Muscle layer of duodenum (tissue), 2 donors: ENCODE results near the gene EMCN.
"Not testable (repeated sequence)": the region's sequence is repeated elsewhere in the genome, so short reads cannot be mapped to it uniquely, and the experiment has no call there.

Experiments
- H3K27ac ChIP-seq: one replicate; pipeline ENCODE4 v1.7.0; 2013; ENCODE audit warnings: mild to moderate bottlenecking, low read length
- H3K27me3 ChIP-seq: one replicate; pipeline ENCODE4 v1.7.0; 2013; ENCODE audit warnings: low read depth, mild to moderate bottlenecking, control low read depth, low read length
- H3K36me3 ChIP-seq, 2 donors: one replicate each; pipeline ENCODE4 v1.7.0; 2013; ENCODE audit warnings: low read length in 2 of 2, control low read depth in 1 of 2, mild to moderate bottlenecking in 1 of 2; ENCODE audit not compliant: insufficient read depth in 2 of 2, control insufficient read depth in 1 of 2
- H3K4me1 ChIP-seq, 2 donors: one replicate each; pipeline ENCODE4 v1.7.0; 2013; ENCODE audit warnings: low read length in 2 of 2, mild to moderate bottlenecking in 2 of 2, control low read depth in 1 of 2, moderate library complexity in 1 of 2; ENCODE audit not compliant: insufficient read depth in 2 of 2, control insufficient read depth in 1 of 2
- H3K4me3 ChIP-seq, 2 donors: one replicate each; pipeline ENCODE4 v1.7.0; 2013; ENCODE audit warnings: low read length in 2 of 2, low read depth in 1 of 2, mild to moderate bottlenecking in 1 of 2
- H3K9me3 ChIP-seq, 2 donors: one replicate each; pipeline ENCODE4 v1.7.0; 2013; ENCODE audit warnings: low read length in 2 of 2, control low read depth in 1 of 2, mild to moderate bottlenecking in 1 of 2; ENCODE audit not compliant: control insufficient read depth in 1 of 2
- donor health status: healthy.

Gene EMCN

DNA sequence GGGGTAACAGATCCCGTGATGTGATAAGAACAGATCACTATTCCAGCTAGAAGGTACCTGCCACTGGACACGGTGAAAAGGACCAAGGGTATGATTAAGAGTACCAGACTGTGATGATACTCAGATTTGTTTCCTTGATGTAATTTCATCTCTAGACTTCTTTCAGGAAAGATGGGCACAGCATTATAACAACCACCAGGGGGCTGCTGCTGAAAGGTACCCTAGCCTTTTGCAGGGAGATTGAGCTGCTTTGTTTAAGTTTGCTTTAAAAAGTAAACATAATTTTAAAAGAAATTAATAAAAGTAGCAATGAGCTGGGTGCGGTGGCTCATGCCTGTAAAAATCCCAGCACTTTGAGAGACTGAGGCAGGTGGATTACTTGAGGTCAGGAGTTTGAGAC lies 145.4 kb downstream of the EMCN start:
- no peaks in the 10 kb centered on the region for H3K27me3 ChIP-seq
- no peak overlapping the region for H3K27ac ChIP-seq
- H3K4me3 ChIP-seq = no peak overlapping the region
- H3K9me3 ChIP-seq = no peaks in the 10 kb centered on the region
- H3K36me3 ChIP-seq = no peaks in the 10 kb centered on the region
- no peaks in the 10 kb centered on the region for H3K4me1 ChIP-seq

DNA sequence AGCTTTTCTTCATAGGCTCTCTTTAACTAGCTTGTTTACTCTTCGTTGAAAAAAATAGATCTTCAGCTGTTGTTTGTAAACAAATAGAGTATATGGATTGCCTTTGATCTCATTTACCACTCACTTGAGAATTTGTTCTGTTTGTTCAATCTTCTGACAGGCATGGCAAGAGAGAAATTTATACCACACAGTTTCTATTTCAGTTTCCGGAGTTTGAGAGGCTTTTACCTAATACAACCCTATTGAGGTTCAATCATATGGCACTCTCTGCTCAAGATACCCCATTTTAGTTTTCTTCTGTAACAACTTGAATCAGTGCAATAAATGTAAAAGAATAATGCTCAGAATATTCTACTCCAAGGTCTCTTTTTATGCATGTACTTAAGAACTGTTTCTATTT lies 148.0 kb downstream of the EMCN start:
- H3K36me3 ChIP-seq = no peaks in the 10 kb centered on the region
- no peaks in the 10 kb centered on the region for H3K27me3 ChIP-seq
- no peaks in the 10 kb centered on the region for H3K4me1 ChIP-seq
- no peak overlapping the region for H3K4me3 ChIP-seq
- H3K27ac ChIP-seq = no peak overlapping the region
- H3K9me3 ChIP-seq = no peaks in the 10 kb centered on the region

DNA sequence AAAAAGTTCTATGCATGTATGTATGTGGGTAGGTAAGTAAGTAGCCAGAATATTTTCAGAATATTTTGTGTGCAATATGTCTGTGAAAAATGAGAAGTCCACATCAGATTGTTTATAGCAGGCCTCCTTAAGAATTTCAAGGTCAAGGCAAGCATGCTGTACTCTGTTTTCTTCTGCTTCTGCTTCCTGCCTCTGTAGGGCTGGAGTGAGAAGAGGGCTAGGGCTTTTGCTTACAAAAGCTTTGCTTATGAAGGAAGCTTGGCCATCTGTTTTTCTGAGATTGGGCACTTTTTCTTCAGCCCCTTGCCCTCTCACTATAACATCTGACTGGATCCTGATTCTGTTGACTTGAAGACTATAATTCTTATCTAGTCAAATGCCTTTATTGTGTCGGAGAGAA lies 150.4 kb downstream of the EMCN start:
- Histone ChIP-seq H3K4me1 (no peaks in the 10 kb centered on the region), H3K27ac (no peak overlapping the region), H3K9me3 (no peaks in the 10 kb centered on the region), H3K27me3 (no peaks in the 10 kb centered on the region), H3K36me3 (no peaks in the 10 kb centered on the region), H3K4me3 (no peak overlapping the region)

DNA sequence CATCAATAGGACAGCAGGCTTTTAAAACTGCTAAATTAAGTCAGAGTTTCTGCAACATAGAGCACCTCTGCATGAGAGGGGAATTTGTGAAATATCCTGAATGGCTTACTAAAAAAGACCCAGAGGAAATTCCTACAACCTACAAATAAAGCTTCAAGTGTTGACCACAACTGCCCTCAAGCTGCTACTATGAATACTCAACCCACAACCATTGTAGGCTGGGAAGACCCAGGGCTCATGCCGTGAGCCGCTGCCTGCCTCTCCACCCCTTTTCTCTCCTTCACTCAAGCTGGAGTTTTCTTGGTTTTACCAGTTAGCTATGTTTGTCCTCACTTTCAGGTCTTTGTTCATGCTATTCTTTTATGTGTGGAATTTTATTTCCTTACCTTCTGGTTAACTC lies 151.6 kb downstream of the EMCN start:
- no peak overlapping the region for H3K4me3 ChIP-seq
- H3K4me1 ChIP-seq = no peaks in the 10 kb centered on the region

DNA sequence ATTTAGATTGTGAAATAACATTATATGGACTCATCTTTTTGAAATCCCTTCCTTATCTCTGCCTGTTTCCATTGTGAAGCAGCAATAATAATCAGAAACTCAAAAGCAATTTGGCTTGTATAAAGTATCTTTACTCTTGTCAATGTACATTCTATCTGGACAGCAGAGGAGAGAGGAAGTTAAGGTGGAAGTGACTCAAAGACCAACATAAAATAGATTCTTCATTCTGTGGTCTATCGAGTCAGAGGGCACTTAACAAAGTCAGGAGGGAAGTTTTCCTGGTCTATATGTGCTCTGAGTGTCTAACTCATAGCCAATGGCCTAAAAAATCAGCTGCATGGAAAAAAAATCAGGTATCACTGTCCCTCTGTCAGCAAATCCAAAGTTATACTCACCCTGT lies 155.5 kb downstream of the EMCN start:
- H3K4me3 ChIP-seq = no peak overlapping the region
- no peaks in the 10 kb centered on the region for H3K4me1 ChIP-seq
- H3K36me3 ChIP-seq = no peaks in the 10 kb centered on the region
- H3K27me3 ChIP-seq = no peaks in the 10 kb centered on the region
- no peak overlapping the region for H3K27ac ChIP-seq
- peaks cover 0 to 5% of the 10 kb centered on the region in 2 donors for H3K9me3 ChIP-seq

More for the DNA sequence above, 151.6 kb downstream of the EMCN start:
- Histone ChIP-seq H3K27me3 (no peaks in the 10 kb centered on the region), H3K36me3 (no peaks in the 10 kb centered on the region), H3K27ac (no peak overlapping the region), H3K9me3 (no peaks in the 10 kb centered on the region)

DNA sequence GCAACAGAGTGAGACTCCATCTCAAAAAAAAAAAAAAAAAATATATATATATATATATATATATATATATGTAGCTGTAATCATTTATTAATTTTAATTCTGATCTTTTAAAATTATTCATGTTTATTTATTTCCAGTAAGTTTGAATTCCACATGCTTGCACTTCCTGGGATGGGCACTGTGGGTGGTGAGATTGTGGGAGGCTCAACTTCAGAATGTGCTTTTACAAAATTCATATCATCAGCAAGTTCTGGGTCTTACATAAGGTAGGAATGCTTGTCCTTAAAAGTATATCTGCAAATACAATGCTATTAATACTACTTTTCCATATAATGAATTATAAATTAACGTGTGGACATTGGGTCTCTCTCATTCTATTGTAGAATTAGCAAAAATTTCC lies 156.5 kb downstream of the EMCN start:
- no peak overlapping the region for H3K4me3 ChIP-seq
- H3K36me3 ChIP-seq = no peaks in the 10 kb centered on the region
- H3K9me3 ChIP-seq = peaks cover 0 to 13% of the 10 kb centered on the region in 2 donors
- no peaks in the 10 kb centered on the region for H3K27me3 ChIP-seq
- H3K4me1 ChIP-seq = no peaks in the 10 kb centered on the region
- no peak overlapping the region for H3K27ac ChIP-seq

DNA sequence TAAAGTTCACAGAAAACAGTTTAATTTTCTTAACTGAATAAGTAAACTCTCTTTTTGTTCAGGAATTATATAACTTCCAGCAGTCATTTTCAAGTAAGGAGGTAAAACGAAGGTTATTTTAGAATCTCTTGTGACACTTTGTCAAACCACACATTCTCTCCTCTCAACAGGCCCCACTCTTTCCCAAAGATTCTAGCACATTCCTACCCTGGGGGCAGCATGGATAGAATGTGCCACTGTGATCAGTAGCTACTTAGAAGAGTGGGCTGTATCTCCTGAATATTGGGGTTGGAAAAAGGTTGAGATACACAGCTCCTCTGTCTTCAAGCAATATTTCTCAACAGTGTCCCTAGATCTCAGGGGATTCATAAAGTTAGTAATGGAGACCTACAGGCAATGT lies 157.6 kb downstream of the EMCN start:
- Histone ChIP-seq H3K27ac (no peak overlapping the region), H3K36me3 (no peaks in the 10 kb centered on the region), H3K4me1 (no peaks in the 10 kb centered on the region)

DNA sequence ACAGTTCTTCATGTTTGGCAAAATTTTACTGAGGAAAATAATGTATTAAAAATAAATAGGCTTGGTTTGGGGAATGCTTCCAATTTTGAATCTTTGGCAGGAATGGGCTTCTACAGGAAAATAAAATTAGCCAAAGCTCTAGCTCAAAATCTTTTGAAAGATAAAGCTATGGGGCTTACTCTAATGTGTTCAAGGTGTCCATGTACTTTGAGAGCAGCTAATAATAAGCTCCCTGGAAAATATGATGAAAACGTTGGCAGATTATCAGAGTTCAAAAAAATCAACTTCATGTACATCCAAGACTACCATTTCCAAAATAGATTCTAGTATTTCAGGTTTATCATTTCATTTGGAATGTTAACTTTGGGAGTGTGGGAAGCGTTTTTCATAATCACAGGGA lies 158.4 kb downstream of the EMCN start:
- Histone ChIP-seq H3K9me3 (peaks cover 0 to 13% of the 10 kb centered on the region in 2 donors), H3K27ac (no peak overlapping the region), H3K4me1 (no peaks in the 10 kb centered on the region), H3K27me3 (no peaks in the 10 kb centered on the region), H3K4me3 (no peak overlapping the region), H3K36me3 (no peaks in the 10 kb centered on the region)

More for the DNA sequence above, 157.6 kb downstream of the EMCN start:
- Histone ChIP-seq H3K27me3 (no peaks in the 10 kb centered on the region), H3K4me3 (no peak overlapping the region), H3K9me3 (peaks cover 0 to 13% of the 10 kb centered on the region in 2 donors)

DNA sequence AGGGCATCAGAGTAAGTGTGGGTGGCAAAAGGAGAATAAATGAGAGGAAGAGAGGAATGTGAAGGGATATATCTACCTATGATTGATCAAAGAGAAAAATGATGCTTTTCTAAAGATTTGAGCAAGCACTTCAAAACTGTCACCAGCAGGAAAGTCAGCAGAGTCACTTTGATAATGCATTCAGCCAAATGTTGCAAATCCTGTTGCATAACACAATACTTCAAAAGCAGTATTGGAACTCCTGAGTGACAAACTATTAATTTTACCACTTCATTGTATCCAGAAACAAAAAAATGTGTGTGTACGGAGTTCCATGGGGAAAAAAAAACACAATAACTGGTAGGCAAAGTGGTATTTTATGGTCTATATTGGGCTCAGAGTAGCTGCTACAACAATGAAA lies 160.3 kb downstream of the EMCN start:
- H3K27ac ChIP-seq = no peak overlapping the region
- H3K4me1 ChIP-seq = no peaks in the 10 kb centered on the region
- no peaks in the 10 kb centered on the region for H3K36me3 ChIP-seq
- no peak overlapping the region for H3K4me3 ChIP-seq
- peaks cover 0 to 13% of the 10 kb centered on the region in 2 donors for H3K9me3 ChIP-seq
- no peaks in the 10 kb centered on the region for H3K27me3 ChIP-seq

DNA sequence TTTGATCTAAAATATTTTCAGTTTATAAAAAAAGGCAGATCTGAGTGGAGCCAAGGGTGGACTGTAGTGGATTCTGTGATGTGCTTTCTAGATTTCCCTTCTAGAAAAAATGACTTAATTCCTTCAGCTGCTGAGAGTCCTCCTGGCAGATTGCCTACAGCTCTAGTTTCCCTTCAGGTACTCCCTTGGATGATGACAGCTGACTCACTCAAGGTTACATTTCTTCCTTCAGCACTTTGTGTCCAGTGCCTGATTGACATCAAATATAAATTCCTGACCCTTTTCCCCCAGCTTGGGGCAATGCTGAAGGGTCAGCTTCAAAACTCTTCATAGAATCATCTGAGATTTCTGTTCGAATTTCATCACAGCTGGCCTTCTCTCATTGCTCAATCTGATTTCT lies 161.7 kb downstream of the EMCN start:
- Histone ChIP-seq H3K4me1 (no peaks in the 10 kb centered on the region), H3K36me3 (no peaks in the 10 kb centered on the region), H3K27ac (no peak overlapping the region), H3K9me3 (peaks cover 0 to 13% of the 10 kb centered on the region in 2 donors), H3K27me3 (no peaks in the 10 kb centered on the region), H3K4me3 (no peak overlapping the region)

DNA sequence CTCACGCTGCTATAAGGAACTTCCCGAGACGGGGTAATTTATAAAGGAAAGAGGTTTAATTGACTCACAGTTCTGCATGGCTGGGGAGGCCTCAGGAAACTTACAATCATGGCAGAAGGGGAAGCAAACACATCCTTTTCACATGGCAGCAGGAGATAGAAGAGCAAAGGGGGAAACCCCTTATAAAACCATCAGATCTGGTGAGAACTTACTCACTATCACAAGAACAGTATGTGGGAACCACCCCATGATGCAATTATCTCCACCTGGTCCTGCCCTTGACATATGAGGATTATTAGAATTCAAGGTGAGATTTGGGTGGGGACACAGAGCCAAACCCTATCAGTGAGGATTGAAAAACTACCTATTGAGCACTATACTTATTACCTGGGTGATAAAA lies 165.5 kb downstream of the EMCN start:
- H3K27me3 ChIP-seq, H3K4me3 ChIP-seq, H3K9me3 ChIP-seq, H3K36me3 ChIP-seq, H3K27ac ChIP-seq, H3K4me1 ChIP-seq: not testable (repeated sequence)

DNA sequence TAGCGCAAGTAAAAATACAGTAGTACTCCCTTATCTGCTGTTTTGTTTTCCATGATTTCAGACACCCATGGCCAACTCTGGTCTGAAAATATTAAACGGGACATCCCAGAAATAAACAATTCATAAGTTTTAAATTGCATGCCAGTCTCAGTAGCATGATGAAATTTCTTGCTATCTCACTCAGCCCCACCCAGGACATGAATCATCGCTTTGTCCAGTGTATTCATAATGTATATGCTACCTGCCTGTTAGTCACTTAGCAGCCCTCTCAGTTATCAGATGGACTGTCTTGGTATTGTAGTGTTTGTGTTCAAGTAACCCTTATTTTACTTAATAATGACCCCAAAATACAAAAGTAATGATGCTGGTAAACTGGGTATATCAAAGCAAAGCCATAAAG lies 169.3 kb downstream of the EMCN start:
- Histone ChIP-seq H3K4me1 (no peaks in the 10 kb centered on the region), H3K27me3 (no peaks in the 10 kb centered on the region), H3K4me3 (no peak overlapping the region), H3K9me3 (no peaks in the 10 kb centered on the region), H3K36me3 (no peaks in the 10 kb centered on the region), H3K27ac (no peak overlapping the region)
